GM23338 (cell line): Measurements from ENCODE around the gene HEPACAM. TPM values are rescaled to one million over a fixed set of nuclear protein-coding genes. Genes with fewer than 3 reads are reported as not detected.

Source experiments
- ATAC-seq: fragments of 200-7000 bp; cut with Tn5 transposase; 3 replicates; pipeline ENCODE4 v1.9.1; 2020
- DNase-seq: peaks from one replicate; pipeline ENCODE4 v3.0.0-alpha.2; 2015; ENCODE audit warnings: low spot score
- H2AFZ ChIP-seq: fragments of 200-600 bp; sonication (generic); 2 replicates; pipeline ENCODE4 v1.8.0; 2016; ENCODE audit warnings: antibody characterized with exemption, mild to moderate bottlenecking, moderate library complexity
- H3F3A ChIP-seq: fragments of 200-600 bp; sonication (generic); replicated peaks from 2 replicates; pipeline ENCODE4 v1.8.0; 2017; ENCODE audit warnings: antibody characterized with exemption, mixed run types, low read depth
- H3K27ac ChIP-seq: fragments of 200-600 bp; sonication (generic); 2 replicates; pipeline ENCODE4 v1.6.1; 2016; ENCODE audit warnings: low read depth
- H3K27me3 ChIP-seq: fragments of 200-600 bp; sonication (generic); 2 replicates; pipeline ENCODE4 v1.8.0; 2016; ENCODE audit warnings: mild to moderate bottlenecking, mixed run types, moderate library complexity; ENCODE audit not compliant: insufficient read depth
- H3K36me3 ChIP-seq: fragments of 200-600 bp; sonication (generic); 2 replicates; pipeline ENCODE4 v1.8.0; 2016; ENCODE audit warnings: mild to moderate bottlenecking; ENCODE audit not compliant: insufficient read depth
- H3K4me1 ChIP-seq: fragments of 200-600 bp; sonication (generic); 2 replicates; pipeline ENCODE4 v1.8.0; 2016; ENCODE audit warnings: mild to moderate bottlenecking, moderate library complexity; ENCODE audit not compliant: insufficient read depth
- H3K4me2 ChIP-seq: fragments of 200-600 bp; sonication (generic); 2 replicates; pipeline ENCODE4 v1.7.1; 2017; ENCODE audit warnings: mixed run types
- H3K4me3 ChIP-seq: fragments of 200-600 bp; sonication (generic); 2 replicates; pipeline ENCODE4 v1.6.1; 2016; ENCODE audit warnings: mixed run types
- H3K79me2 ChIP-seq: fragments of 200-600 bp; sonication (generic); replicated peaks from 2 replicates; pipeline ENCODE4 v1.8.0; 2017; ENCODE audit warnings: mild to moderate bottlenecking; ENCODE audit not compliant: insufficient read depth
- H3K9me2 ChIP-seq: fragments of 200-600 bp; sonication (generic); 2 replicates; pipeline ENCODE4 v1.8.0; 2017; ENCODE audit not compliant: insufficient read depth
- H4K20me1 ChIP-seq: fragments of 200-600 bp; sonication (generic); replicated peaks from 2 replicates; pipeline ENCODE4 v1.8.0; 2017; ENCODE audit warnings: mild to moderate bottlenecking; ENCODE audit not compliant: insufficient read depth
- H3K27ac Mint-ChIP-seq: 2 replicates; pipeline ENCODE4 v1.8.0; 2020; ENCODE audit warnings: inconsistent platforms, mild to moderate bottlenecking, moderate library complexity, mixed read lengths
- H3K27me3 Mint-ChIP-seq: 3 replicates; pipeline ENCODE4 v1.8.0; 2022; ENCODE audit warnings: low read depth, mild to moderate bottlenecking, moderate library complexity, mixed read lengths, inconsistent platforms; ENCODE audit not compliant: insufficient read depth, poor library complexity
- H3K36me3 Mint-ChIP-seq: 3 replicates; pipeline ENCODE4 v1.8.0; 2021; ENCODE audit warnings: low read depth, mild to moderate bottlenecking, inconsistent platforms, moderate library complexity, mixed read lengths
- H3K4me1 Mint-ChIP-seq: 3 replicates; pipeline ENCODE4 v1.8.0; 2020; ENCODE audit warnings: mild to moderate bottlenecking, inconsistent platforms, mixed read lengths
- H3K4me3 Mint-ChIP-seq: 3 replicates; pipeline ENCODE4 v1.8.0; 2021; ENCODE audit warnings: moderate library complexity, mild to moderate bottlenecking, inconsistent platforms, mixed read lengths
- H3K9me3 Mint-ChIP-seq: 3 replicates; pipeline ENCODE4 v1.8.0; 2020; ENCODE audit warnings: moderate library complexity, mild to moderate bottlenecking, inconsistent platforms, mixed read lengths
- CTCF ChIP-seq, 2 experiments: fragments of 200-600 bp in 1 of 2; sonication (generic) in 1 of 2; conservative IDR thresholded peaks; 2 replicates each; pipeline versions ENCODE4 v1.5.1 to v1.6.1; 2016 to 2017; ENCODE audit warnings: antibody characterized with exemption in 2 of 2, low read depth in 2 of 2, mild to moderate bottlenecking in 2 of 2, moderate library complexity in 1 of 2
- ETS1 ChIP-seq: IDR thresholded peaks from 2 replicates; pipeline ENCODE4 v1.6.1; 2016; ENCODE audit warnings: antibody characterized with exemption
- JUNB ChIP-seq: IDR thresholded peaks from one replicate; pipeline ENCODE4 v1.6.1; 2016; ENCODE audit warnings: antibody characterized with exemption; ENCODE audit not compliant: unreplicated experiment
- NANOG ChIP-seq: IDR thresholded peaks from 2 replicates; pipeline ENCODE4 v1.6.1; 2016; ENCODE audit warnings: antibody characterized with exemption, borderline replicate concordance
- POLR2AphosphoS5 ChIP-seq: IDR thresholded peaks from 2 replicates; pipeline ENCODE4 v1.6.1; 2016; ENCODE audit warnings: antibody characterized with exemption, low read depth
- REST ChIP-seq: IDR thresholded peaks from one replicate; pipeline ENCODE4 v1.6.1; 2018; ENCODE audit warnings: antibody characterized with exemption; ENCODE audit not compliant: unreplicated experiment
- ZNF462 ChIP-seq: fragments of 250-450 bp; sonication (Bioruptor Pico); IDR thresholded peaks from 2 replicates; pipeline ENCODE4 v1.5.0; 2020; ENCODE audit warnings: mild to moderate bottlenecking, moderate library complexity
- polyA plus RNA-seq: library from polyadenylated mRNA; unstranded; fragments of >200 nt; fragmentation: Nextera tagmentation; extraction: Ambion mirVana; gene quantifications from 2 replicates; pipeline ENCODE4 v1.2.1, GENCODE V29; 2016
- total RNA-seq: library from RNA; depleted of rRNA; stranded (reverse); fragments of >200 nt; shearing (Covaris generic); gene quantifications from 2 replicates; pipeline ENCODE4 v1.2.3, GENCODE V29; 2014

HEPACAM gene
- total and polyA plus RNA-seq, 2 experiments from 2014 or later, result 0.17 TPM; not detected in 1

GRCh38 chr11:124945826-124946225 is 10.0 kb upstream of the HEPACAM start:
- TF ChIP-seq NANOG, result no peak
- no peak for TF ChIP-seq REST
- TF ChIP-seq CTCF (conservative IDR thresholded peaks at IDR 0.05; ENCODE audit: low read depth in 2 of 2), result no peak
- Mint-ChIP-seq H3K27me3 (peaks cover 2% of the 10 kb centered on the region), H3K27ac (no peak overlapping the region), H3K36me3 (peaks cover 5% of the 10 kb centered on the region; the same call in 1 of the 3 replicates), H3K4me3 (no peak overlapping the region), H3K9me3 (peaks cover 2% of the 10 kb centered on the region; the same call in 2 of the 3 replicates), H3K4me1 (no peaks in the 10 kb centered on the region)
- H3K27me3 ChIP-seq, result no peaks in the 10 kb centered on the region
- no peaks in the 10 kb centered on the region for H3K4me1 ChIP-seq
- no peaks in the 10 kb centered on the region for H4K20me1 ChIP-seq
- no peak overlapping the region for H3K4me3 ChIP-seq
- H3F3A ChIP-seq, result no peaks in the 10 kb centered on the region
- no peak overlapping the region for H2AFZ ChIP-seq
- no peak overlapping the region for H3K27ac ChIP-seq
- no peak overlapping the region for H3K4me2 ChIP-seq
- H3K79me2 ChIP-seq, result no peaks in the 10 kb centered on the region
- ATAC-seq (no peak), DNase-seq (no peak)
- peaks cover 10% of the 10 kb centered on the region; the same call in 1 of the 2 replicates for H3K9me2 ChIP-seq
- H3K36me3 ChIP-seq, result no peaks in the 10 kb centered on the region

GRCh38 chr11:124944565-124944964 is 8.7 kb upstream of the HEPACAM start:
- Mint-ChIP-seq H3K36me3 (peaks cover 5% of the 10 kb centered on the region; the same call in 1 of the 3 replicates), H3K27me3 (peaks cover 2% of the 10 kb centered on the region), H3K4me3 (no peak overlapping the region), H3K9me3 (peaks cover 2% of the 10 kb centered on the region; the same call in 2 of the 3 replicates), H3K4me1 (no peaks in the 10 kb centered on the region), H3K27ac (no peak overlapping the region)
- H2AFZ ChIP-seq, result no peak overlapping the region
- H3K4me2 ChIP-seq, result no peak overlapping the region
- no peak overlapping the region for H3K27ac ChIP-seq
- no peak overlapping the region for H3K4me3 ChIP-seq
- DNase-seq, result no peak
- no peaks in the 10 kb centered on the region for H3K36me3 ChIP-seq
- no peaks in the 10 kb centered on the region for H3K79me2 ChIP-seq
- H3K27me3 ChIP-seq, result no peaks in the 10 kb centered on the region
- H4K20me1 ChIP-seq, result no peaks in the 10 kb centered on the region
- ATAC-seq, result no peak
- no peaks in the 10 kb centered on the region for H3K9me2 ChIP-seq
- H3K4me1 ChIP-seq, result no peaks in the 10 kb centered on the region
- no peaks in the 10 kb centered on the region for H3F3A ChIP-seq
- no peak for TF ChIP-seq POLR2AphosphoS5
- no peak for TF ChIP-seq ZNF462 (CRISPR knock-in tag)
- TF ChIP-seq ETS1, result no peak
- TF ChIP-seq JUNB, result no peak
